HEK293 (cell line): ENCODE measurements around the gene NR0B2.

Source experiments
- BCL11B ChIP-seq: fragments of 450-650 bp; formaldehyde crosslinking; IDR thresholded peaks from 2 replicates; pipeline ENCODE4 v1.5.1; 2016; ENCODE audit warnings: low read depth, missing biosample characterization, missing genetic modification characterization
- EGR2 ChIP-seq: fragments of 450-650 bp; formaldehyde crosslinking; IDR thresholded peaks from 2 replicates; pipeline ENCODE4 v1.5.1; 2016; ENCODE audit warnings: low read depth, missing biosample characterization, missing genetic modification characterization
- GLI4 ChIP-seq: fragments of 450-650 bp; formaldehyde crosslinking; IDR thresholded peaks from 2 replicates; pipeline ENCODE4 v1.5.1; 2016; ENCODE audit warnings: missing biosample characterization, missing genetic modification characterization
- GLIS2 ChIP-seq: fragments of 450-650 bp; formaldehyde crosslinking; IDR thresholded peaks from 2 replicates; pipeline ENCODE4 v1.5.1; 2016; ENCODE audit warnings: missing biosample characterization, missing genetic modification characterization
- HOXA7 ChIP-seq: sonication (generic); formaldehyde crosslinking; IDR thresholded peaks from 2 replicates; pipeline ENCODE4 v1.8.1; 2022; ENCODE audit warnings: missing genetic modification reagents, borderline replicate concordance
- HOXC10 ChIP-seq: sonication (generic); formaldehyde crosslinking; IDR thresholded peaks from 2 replicates; pipeline ENCODE4 v1.8.1; 2023; ENCODE audit warnings: mild to moderate bottlenecking, missing genetic modification reagents
- MYNN ChIP-seq: fragments of 450-650 bp; formaldehyde crosslinking; IDR thresholded peaks from 2 replicates; pipeline ENCODE4 v1.5.1; 2016; ENCODE audit warnings: missing biosample characterization, missing genetic modification characterization, borderline replicate concordance
- RBAK ChIP-seq: fragments of 450-650 bp; formaldehyde crosslinking; IDR thresholded peaks from 2 replicates; pipeline ENCODE4 v1.5.1; 2016; ENCODE audit warnings: missing biosample characterization, missing genetic modification characterization
- SP3 ChIP-seq: fragments of 450-650 bp; formaldehyde crosslinking; IDR thresholded peaks from 2 replicates; pipeline ENCODE4 v1.5.1; 2016; ENCODE audit warnings: missing biosample characterization, missing genetic modification characterization
- SP7 ChIP-seq: fragments of 450-650 bp; formaldehyde crosslinking; IDR thresholded peaks from 2 replicates; pipeline ENCODE4 v1.5.1; 2016; ENCODE audit warnings: missing biosample characterization, missing genetic modification characterization
- YY1 ChIP-seq: fragments of 450-650 bp; formaldehyde crosslinking; IDR thresholded peaks from 2 replicates; pipeline ENCODE4 v1.5.1; 2018; ENCODE audit warnings: missing biosample characterization, missing genetic modification characterization
- ZBTB17 ChIP-seq: fragments of 450-650 bp; formaldehyde crosslinking; IDR thresholded peaks from 2 replicates; pipeline ENCODE4 v1.5.1; 2016; ENCODE audit warnings: missing biosample characterization, missing genetic modification characterization
- ZBTB20 ChIP-seq: fragments of 450-650 bp; formaldehyde crosslinking; IDR thresholded peaks from 2 replicates; pipeline ENCODE4 v1.5.1; 2016; ENCODE audit warnings: missing biosample characterization, missing genetic modification characterization
- ZFHX2 ChIP-seq: fragments of 450-650 bp; formaldehyde crosslinking; conservative IDR thresholded peaks from 2 replicates; pipeline ENCODE4 v1.5.1; 2016; ENCODE audit warnings: missing biosample characterization, missing genetic modification characterization
- ZNF174 ChIP-seq: fragments of 450-650 bp; formaldehyde crosslinking; IDR thresholded peaks from 2 replicates; pipeline ENCODE4 v1.5.0; 2017; ENCODE audit warnings: missing biosample characterization, mild to moderate bottlenecking, missing genetic modification characterization
- ZNF19 ChIP-seq: fragments of 450-650 bp; formaldehyde crosslinking; IDR thresholded peaks from 2 replicates; pipeline ENCODE4; 2016; ENCODE audit warnings: missing biosample characterization, missing genetic modification characterization, low read depth
- ZNF239 ChIP-seq: fragments of 450-650 bp; formaldehyde crosslinking; IDR thresholded peaks from 2 replicates; pipeline ENCODE4 v1.5.1; 2016; ENCODE audit warnings: missing biosample characterization, missing genetic modification characterization
- ZNF248 ChIP-seq: fragments of 450-650 bp; formaldehyde crosslinking; IDR thresholded peaks from 2 replicates; pipeline ENCODE4 v1.5.1; 2017; ENCODE audit warnings: missing biosample characterization, missing genetic modification characterization
- ZNF324 ChIP-seq: fragments of 450-650 bp; formaldehyde crosslinking; IDR thresholded peaks from 2 replicates; pipeline ENCODE4 v1.5.1; 2016; ENCODE audit warnings: missing biosample characterization, missing genetic modification characterization
- ZNF350 ChIP-seq: fragments of 450-650 bp; formaldehyde crosslinking; IDR thresholded peaks from 2 replicates; pipeline ENCODE4 v1.5.0; 2017; ENCODE audit warnings: missing biosample characterization, mild to moderate bottlenecking, missing genetic modification characterization
- ZNF394 ChIP-seq: fragments of 450-650 bp; formaldehyde crosslinking; IDR thresholded peaks from 2 replicates; pipeline ENCODE4 v1.5.1; 2016; ENCODE audit warnings: missing biosample characterization, missing genetic modification characterization, mild to moderate bottlenecking, moderate library complexity, borderline replicate concordance
- ZNF426 ChIP-seq: fragments of 450-650 bp; formaldehyde crosslinking; IDR thresholded peaks from 2 replicates; pipeline ENCODE4 v1.5.1; 2017; ENCODE audit warnings: missing biosample characterization, missing genetic modification characterization, mild to moderate bottlenecking, inconsistent platforms, moderate library complexity
- ZNF560 ChIP-seq: fragments of 450-650 bp; formaldehyde crosslinking; IDR thresholded peaks from 2 replicates; pipeline ENCODE4 v1.5.1; 2017; ENCODE audit warnings: missing biosample characterization, missing genetic modification characterization, borderline replicate concordance
- ZNF623 ChIP-seq: fragments of 450-650 bp; formaldehyde crosslinking; IDR thresholded peaks from 2 replicates; pipeline ENCODE4 v1.5.1; 2016; ENCODE audit warnings: missing biosample characterization, missing genetic modification characterization
- ZNF670 ChIP-seq: fragments of 450-650 bp; formaldehyde crosslinking; IDR thresholded peaks from 2 replicates; pipeline ENCODE4 v1.5.1; 2016; ENCODE audit warnings: missing biosample characterization, missing genetic modification characterization, low read depth
- ZNF791 ChIP-seq: fragments of 450-650 bp; formaldehyde crosslinking; IDR thresholded peaks from 2 replicates; pipeline ENCODE4 v1.5.1; 2016; ENCODE audit warnings: missing biosample characterization, missing genetic modification characterization
- ZNF792 ChIP-seq: fragments of 450-650 bp; formaldehyde crosslinking; IDR thresholded peaks from 2 replicates; pipeline ENCODE4 v1.5.1; 2016; ENCODE audit warnings: missing biosample characterization, missing genetic modification characterization
- ZNF843 ChIP-seq: fragments of 450-650 bp; formaldehyde crosslinking; IDR thresholded peaks from 2 replicates; pipeline ENCODE4 v1.5.1; 2016; ENCODE audit warnings: missing biosample characterization, missing genetic modification characterization
- ZXDB ChIP-seq: fragments of 450-650 bp; formaldehyde crosslinking; IDR thresholded peaks from 2 replicates; pipeline ENCODE4 v1.5.1; 2016; ENCODE audit warnings: missing biosample characterization, missing genetic modification characterization
- TF ChIP-seq, protein P1 (sequence below): fragments of 450-650 bp; formaldehyde crosslinking; IDR thresholded peaks from 2 replicates; pipeline ENCODE4 v1.5.1; 2017; ENCODE audit warnings: missing biosample characterization, missing genetic modification characterization
- TF ChIP-seq, protein P2 (sequence below): fragments of 450-650 bp; formaldehyde crosslinking; IDR thresholded peaks from 2 replicates; pipeline ENCODE4 v1.5.1; 2016; ENCODE audit warnings: missing biosample characterization, missing genetic modification characterization
- TF ChIP-seq, protein P3 (sequence below): fragments of 450-650 bp; formaldehyde crosslinking; optimal IDR thresholded peaks from 2 replicates; pipeline ENCODE3; 2016; ENCODE audit warnings: missing biosample characterization, mild to moderate bottlenecking, missing genetic modification characterization
- TF ChIP-seq, protein P4 (sequence below): fragments of 450-650 bp; formaldehyde crosslinking; IDR thresholded peaks from 2 replicates; pipeline ENCODE4 v1.5.1; 2016; ENCODE audit warnings: missing biosample characterization, missing genetic modification characterization
- TF ChIP-seq, protein P5 (sequence below): fragments of 450-650 bp; formaldehyde crosslinking; IDR thresholded peaks from 2 replicates; pipeline ENCODE4 v1.5.1; 2016; ENCODE audit warnings: missing biosample characterization, missing genetic modification characterization

NR0B2 gene

DNA sequence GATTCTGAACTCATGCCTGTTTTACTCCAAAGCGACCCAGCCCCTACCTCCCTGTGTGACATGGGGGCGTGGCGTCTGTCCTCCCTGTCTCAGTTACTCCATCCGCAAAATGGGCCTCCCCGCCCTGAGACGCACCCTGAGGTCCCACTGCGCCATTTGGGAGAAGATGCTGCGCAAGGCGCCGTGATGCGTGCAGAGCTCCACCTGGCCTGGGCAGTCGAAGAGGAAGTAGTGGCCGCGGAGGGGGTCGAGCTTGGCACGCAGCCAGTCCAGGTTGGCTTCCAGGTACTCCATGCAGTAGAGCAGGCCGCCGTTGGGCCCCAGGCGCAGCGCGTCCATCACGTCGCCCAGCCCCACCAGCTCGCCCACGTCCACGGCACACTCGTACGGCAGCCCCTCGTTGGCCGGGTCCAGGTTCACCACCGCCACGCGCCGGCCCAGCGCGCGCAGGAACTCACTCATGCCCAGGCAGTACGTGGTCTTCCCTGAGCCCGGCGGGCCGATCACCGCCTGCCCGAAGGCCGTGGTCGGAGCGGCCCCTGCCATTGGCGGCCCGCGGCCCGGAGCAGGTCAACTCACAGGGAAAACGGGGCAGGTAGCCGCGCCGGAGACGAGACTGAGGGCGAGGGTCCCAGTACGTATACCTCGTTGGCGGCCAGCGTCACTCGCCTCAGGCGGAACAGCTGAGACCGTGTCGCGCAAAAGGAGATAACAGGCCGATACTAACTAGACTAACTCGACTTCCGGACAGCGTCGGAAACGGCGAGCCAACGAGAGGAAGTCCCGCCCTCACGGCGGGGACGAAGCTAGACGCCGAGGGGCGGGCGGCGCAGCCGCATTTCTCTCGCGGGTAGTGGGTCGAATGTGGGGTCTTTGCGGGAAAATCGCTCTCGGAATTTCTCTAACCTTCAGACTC is 24.0 kb downstream of the NR0B2 start, which contains the start of gene GPN2 (continued):
- TF ChIP-seq ZNF670 (tag by site-specific recombination) (no peak), EGR2 (tag by site-specific recombination) (no peak), ZNF350 (no peak), HOXC10 (CRISPR knock-in tag) (peak; percentile 54; the same call in 1 of the 2 replicates), RBAK (tag by site-specific recombination) (no peak), ZXDB (tag by site-specific recombination) (peak; percentile 89), ZNF623 (tag by site-specific recombination) (no peak), SP7 (tag by site-specific recombination) (peak; percentile 73), ZNF560 (no peak), ZNF324 (tag by site-specific recombination) (0 out of 2 replicates have a peak, but pooled peaks have one; percentile 30), ZNF248 (no peak), ZBTB17 (tag by site-specific recombination) (peak; percentile 76; the same call in 1 of the 2 replicates), GLIS2 (tag by site-specific recombination) (peak; percentile 28; the same call in 1 of the 2 replicates), GLI4 (tag by site-specific recombination) (no peak), BCL11B (tag by site-specific recombination) (peak; percentile 72; the same call in 1 of the 2 replicates), ZNF19 (tag by site-specific recombination) (no peak), YY1 (tag by site-specific recombination) (peak; percentile 46; the same call in 1 of the 2 replicates), ZNF843 (tag by site-specific recombination) (peak; percentile 49; the same call in 1 of the 2 replicates), ZNF394 (tag by site-specific recombination) (peak; percentile 67), ZNF239 (tag by site-specific recombination) (no peak), ZNF791 (tag by site-specific recombination) (no peak; the same call in 1 of the 2 replicates), ZNF792 (tag by site-specific recombination) (0 out of 2 replicates have a peak, but pooled peaks have one; percentile 32), ZNF174 (no peak), ZBTB20 (tag by site-specific recombination) (peak; percentile 64; the same call in 1 of the 2 replicates), ZFHX2 (tag by site-specific recombination) (peak; percentile 69), MYNN (no peak), SP3 (tag by site-specific recombination) (peak; percentile 44), ZNF426 (tag by site-specific recombination) (no peak), HOXA7 (no peak)
- TF ChIP-seq, protein P1, sequence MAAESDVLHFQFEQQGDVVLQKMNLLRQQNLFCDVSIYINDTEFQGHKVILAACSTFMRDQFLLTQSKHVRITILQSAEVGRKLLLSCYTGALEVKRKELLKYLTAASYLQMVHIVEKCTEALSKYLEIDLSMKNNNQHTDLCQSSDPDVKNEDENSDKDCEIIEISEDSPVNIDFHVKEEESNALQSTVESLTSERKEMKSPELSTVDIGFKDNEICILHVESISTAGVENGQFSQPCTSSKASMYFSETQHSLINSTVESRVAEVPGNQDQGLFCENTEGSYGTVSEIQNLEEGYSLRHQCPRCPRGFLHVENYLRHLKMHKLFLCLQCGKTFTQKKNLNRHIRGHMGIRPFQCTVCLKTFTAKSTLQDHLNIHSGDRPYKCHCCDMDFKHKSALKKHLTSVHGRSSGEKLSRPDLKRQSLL (tag by site-specific recombination): no peak
- TF ChIP-seq, protein P2, sequence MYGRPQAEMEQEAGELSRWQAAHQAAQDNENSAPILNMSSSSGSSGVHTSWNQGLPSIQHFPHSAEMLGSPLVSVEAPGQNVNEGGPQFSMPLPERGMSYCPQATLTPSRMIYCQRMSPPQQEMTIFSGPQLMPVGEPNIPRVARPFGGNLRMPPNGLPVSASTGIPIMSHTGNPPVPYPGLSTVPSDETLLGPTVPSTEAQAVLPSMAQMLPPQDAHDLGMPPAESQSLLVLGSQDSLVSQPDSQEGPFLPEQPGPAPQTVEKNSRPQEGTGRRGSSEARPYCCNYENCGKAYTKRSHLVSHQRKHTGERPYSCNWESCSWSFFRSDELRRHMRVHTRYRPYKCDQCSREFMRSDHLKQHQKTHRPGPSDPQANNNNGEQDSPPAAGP (tag by site-specific recombination): no peak; the same call in 1 of the 2 replicates
- TF ChIP-seq, protein P3, sequence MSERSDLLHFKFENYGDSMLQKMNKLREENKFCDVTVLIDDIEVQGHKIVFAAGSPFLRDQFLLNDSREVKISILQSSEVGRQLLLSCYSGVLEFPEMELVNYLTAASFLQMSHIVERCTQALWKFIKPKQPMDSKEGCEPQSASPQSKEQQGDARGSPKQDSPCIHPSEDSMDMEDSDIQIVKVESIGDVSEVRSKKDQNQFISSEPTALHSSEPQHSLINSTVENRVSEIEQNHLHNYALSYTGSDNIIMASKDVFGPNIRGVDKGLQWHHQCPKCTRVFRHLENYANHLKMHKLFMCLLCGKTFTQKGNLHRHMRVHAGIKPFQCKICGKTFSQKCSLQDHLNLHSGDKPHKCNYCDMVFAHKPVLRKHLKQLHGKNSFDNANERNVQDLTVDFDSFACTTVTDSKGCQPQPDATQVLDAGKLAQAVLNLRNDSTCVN: peak; percentile 69
- TF ChIP-seq, protein P4, sequence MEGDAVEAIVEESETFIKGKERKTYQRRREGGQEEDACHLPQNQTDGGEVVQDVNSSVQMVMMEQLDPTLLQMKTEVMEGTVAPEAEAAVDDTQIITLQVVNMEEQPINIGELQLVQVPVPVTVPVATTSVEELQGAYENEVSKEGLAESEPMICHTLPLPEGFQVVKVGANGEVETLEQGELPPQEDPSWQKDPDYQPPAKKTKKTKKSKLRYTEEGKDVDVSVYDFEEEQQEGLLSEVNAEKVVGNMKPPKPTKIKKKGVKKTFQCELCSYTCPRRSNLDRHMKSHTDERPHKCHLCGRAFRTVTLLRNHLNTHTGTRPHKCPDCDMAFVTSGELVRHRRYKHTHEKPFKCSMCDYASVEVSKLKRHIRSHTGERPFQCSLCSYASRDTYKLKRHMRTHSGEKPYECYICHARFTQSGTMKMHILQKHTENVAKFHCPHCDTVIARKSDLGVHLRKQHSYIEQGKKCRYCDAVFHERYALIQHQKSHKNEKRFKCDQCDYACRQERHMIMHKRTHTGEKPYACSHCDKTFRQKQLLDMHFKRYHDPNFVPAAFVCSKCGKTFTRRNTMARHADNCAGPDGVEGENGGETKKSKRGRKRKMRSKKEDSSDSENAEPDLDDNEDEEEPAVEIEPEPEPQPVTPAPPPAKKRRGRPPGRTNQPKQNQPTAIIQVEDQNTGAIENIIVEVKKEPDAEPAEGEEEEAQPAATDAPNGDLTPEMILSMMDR (tag by site-specific recombination): peak; percentile 29; the same call in 1 of the 2 replicates
- TF ChIP-seq, protein P5, sequence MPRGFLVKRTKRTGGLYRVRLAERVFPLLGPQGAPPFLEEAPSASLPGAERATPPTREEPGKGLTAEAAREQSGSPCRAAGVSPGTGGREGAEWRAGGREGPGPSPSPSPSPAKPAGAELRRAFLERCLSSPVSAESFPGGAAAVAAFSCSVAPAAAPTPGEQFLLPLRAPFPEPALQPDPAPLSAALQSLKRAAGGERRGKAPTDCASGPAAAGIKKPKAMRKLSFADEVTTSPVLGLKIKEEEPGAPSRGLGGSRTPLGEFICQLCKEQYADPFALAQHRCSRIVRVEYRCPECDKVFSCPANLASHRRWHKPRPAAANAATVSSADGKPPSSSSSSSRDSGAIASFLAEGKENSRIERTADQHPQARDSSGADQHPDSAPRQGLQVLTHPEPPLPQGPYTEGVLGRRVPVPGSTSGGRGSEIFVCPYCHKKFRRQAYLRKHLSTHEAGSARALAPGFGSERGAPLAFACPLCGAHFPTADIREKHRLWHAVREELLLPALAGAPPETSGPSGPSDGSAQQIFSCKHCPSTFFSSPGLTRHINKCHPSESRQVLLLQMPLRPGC (tag by site-specific recombination): 0 out of 2 replicates have a peak, but pooled peaks have one; percentile 32
